Epithelial cell of proximal tubule (primary cell): Measurements from ENCODE around the gene MRPL23. TPM values are rescaled to one million over a fixed set of nuclear protein-coding genes. Genes with fewer than 3 reads are reported as not detected.

Source experiments
- DNase-seq: peaks from one replicate; pipeline ENCODE4 v3.0.0-alpha.2; 2011; ENCODE audit warnings: low read depth
- H3K4me3 ChIP-seq: 2 replicates; pipeline ENCODE4 v1.5.1; 2011; ENCODE audit warnings: low read depth, mild to moderate bottlenecking, low read length
- total RNA-seq: library from RNA; depleted of rRNA; stranded (reverse); fragments of >200 nt; gene quantifications from 2 replicates; pipeline ENCODE4 v1.2.3, GENCODE V29; 2015
- TF ChIP-seq, protein P1 (sequence below): conservative IDR thresholded peaks from 2 replicates; pipeline ENCODE4 v1.5.1; 2012; ENCODE audit warnings: low read depth, mild to moderate bottlenecking, low read length

MRPL23 gene
- total RNA-seq, 1 donor from 2014 or later: 92.1 TPM

DNA sequence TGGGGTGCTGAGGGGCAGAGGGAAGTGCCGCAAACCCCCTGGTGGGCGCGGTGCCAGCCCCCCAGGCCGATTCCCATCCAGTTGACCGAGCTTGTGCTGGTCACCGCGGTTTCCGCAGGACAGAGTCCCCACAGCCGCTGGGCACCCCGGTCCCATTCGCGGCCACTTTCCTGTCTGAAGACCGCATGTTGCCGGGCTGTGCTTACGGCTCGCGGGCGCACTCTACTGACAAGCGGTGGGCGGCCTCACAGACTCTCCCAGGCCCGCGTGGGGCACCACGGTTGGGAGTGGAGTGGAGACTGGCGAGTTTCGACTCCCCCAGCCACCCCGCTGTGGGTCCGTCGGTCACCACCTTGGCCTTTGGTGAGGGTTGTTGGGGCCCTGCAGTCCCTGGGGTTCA lies 51.2 kb downstream of the MRPL23 start:
- DNase-seq: no peak
- H3K4me3 ChIP-seq: no peak overlapping the region
- TF ChIP-seq, protein P1, sequence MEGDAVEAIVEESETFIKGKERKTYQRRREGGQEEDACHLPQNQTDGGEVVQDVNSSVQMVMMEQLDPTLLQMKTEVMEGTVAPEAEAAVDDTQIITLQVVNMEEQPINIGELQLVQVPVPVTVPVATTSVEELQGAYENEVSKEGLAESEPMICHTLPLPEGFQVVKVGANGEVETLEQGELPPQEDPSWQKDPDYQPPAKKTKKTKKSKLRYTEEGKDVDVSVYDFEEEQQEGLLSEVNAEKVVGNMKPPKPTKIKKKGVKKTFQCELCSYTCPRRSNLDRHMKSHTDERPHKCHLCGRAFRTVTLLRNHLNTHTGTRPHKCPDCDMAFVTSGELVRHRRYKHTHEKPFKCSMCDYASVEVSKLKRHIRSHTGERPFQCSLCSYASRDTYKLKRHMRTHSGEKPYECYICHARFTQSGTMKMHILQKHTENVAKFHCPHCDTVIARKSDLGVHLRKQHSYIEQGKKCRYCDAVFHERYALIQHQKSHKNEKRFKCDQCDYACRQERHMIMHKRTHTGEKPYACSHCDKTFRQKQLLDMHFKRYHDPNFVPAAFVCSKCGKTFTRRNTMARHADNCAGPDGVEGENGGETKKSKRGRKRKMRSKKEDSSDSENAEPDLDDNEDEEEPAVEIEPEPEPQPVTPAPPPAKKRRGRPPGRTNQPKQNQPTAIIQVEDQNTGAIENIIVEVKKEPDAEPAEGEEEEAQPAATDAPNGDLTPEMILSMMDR: no peak

DNA sequence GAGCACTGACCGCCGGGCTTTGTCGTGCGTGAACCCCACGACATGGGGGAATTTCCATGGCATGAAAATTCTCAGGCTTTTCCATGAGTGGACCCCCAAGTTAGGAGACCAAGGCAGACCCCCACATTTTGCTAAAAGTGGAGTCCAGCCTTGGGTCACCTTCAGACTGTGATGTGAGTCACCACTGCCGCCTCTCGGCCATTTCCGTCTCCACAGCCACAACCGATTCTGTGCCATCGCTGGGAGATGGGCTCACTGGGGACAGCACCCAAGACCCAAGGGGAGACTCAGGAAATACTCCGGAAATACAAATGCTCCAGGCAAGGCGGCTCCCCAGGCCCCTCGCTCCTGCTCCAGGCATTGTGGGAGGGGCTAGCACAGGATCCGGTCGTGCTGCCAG lies 51.7 kb downstream of the MRPL23 start:
- TF ChIP-seq, protein P1: no peak
- no peak overlapping the region for H3K4me3 ChIP-seq
- no peak for DNase-seq

DNA sequence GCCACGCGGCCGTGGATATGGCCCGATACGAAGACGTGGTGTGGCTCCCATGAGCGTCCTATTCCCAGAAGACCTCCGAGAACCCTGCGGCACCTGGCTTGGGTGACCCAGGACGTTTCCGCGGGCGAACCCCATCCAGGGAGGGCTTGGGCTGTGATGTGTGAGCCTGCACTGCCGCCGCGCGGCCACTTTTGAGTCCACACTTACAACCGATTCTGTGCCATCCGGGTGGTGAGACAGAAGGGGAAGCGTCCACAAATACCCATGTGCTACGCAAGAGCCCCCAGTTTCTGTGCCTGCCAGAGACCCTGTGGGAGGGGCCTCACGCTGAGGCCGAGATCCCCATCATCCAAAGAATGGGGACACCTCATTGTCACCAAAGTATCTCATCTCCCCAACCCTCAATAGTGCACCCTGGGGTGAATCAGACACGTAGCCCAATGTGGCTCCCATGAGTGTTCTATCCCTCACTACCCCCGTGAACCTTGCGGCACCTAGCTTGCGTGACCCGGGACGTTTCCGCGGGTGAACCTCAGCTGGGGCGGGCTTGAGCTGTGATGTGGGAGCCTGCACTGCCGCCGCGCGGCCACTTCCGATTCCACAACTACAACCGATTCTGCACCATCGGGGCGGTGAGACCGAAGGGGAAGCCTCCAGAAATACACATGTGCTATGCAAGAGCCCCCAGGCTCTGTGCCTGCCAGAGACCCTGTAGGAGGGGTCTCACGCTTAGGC lies 55.1 kb downstream of the MRPL23 start:
- no peak for DNase-seq
- H3K4me3 ChIP-seq: no peak overlapping the region
- TF ChIP-seq, protein P1: no peak

DNA sequence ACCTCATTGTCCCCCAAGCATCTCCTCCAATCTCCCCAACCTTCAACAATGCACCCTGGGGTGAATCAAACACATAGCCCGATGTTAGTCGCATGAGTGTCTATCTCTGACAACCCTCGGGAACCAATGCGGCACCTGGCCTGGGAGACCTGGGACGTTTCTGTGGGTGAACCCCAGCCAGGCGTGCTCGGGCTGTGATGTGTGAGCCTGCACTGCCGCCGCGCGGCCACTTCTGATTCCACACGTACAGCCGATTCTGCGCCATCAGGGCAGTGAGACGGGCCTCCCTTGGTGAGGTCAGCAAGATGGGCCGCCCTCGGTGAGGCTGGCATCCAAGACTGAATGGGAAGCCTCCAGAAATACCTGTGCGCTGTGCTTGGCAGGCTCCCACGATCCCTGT lies 55.7 kb downstream of the MRPL23 start:
- TF ChIP-seq, protein P1: no peak
- no peak for DNase-seq
- H3K4me3 ChIP-seq: no peak overlapping the region

DNA sequence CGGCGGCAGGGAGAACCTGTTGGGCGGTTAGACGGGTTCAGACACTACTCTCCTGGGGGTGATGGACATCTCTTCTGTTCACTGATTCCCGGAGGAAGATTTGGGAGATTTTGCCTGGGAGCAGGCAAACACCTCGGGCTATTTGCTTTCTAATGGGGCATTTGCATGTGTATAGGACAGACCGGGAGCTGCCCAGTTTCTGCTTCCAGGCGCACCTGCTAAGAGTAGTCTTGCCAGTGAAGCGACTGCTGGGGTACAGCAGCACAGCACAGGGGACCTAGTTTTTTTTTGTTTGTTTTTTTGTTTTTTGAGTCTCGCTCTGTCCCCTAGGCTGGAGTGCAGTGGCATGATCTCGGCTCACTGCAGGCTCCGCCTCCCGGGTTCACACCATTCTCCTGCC lies 57.3 kb downstream of the MRPL23 start:
- no peak for DNase-seq
- TF ChIP-seq, protein P1: no peak
- H3K4me3 ChIP-seq: no peak overlapping the region

Other genes starting within 250 kb of the MRPL23 start
- not detected in 2 replicates for gene IFITM10, start 196.7 kb upstream of the MRPL23 start, total RNA-seq
- gene CTSD, start 183.4 kb upstream of the MRPL23 start, total RNA-seq: 192 and 211 TPM in 2 replicates
- 0.81 TPM in 1 of 2 replicates, not detected in the other for gene SYT8, start 112.3 kb upstream of the MRPL23 start, total RNA-seq
- gene TNNI2, start 108.4 kb upstream of the MRPL23 start, total RNA-seq: not detected in 2 replicates
- 0.58 TPM in 1 of 2 replicates, not detected in the other for gene LSP1, start 94.2 kb upstream of the MRPL23 start, total RNA-seq
- not detected in 2 replicates for gene PRR33, start 55.4 kb upstream of the MRPL23 start, total RNA-seq
- gene TNNT3, start 27.6 kb upstream of the MRPL23 start, total RNA-seq: not detected in 2 replicates
- gene H19, start 50.5 kb downstream of the MRPL23 start, total RNA-seq: 0.36 and 11.8 TPM in 2 replicates
- gene IGF2, start 192.1 kb downstream of the MRPL23 start, total RNA-seq: 6.9 and 11.7 TPM in 2 replicates
- not detected in 2 replicates for gene INS, start 213.9 kb downstream of the MRPL23 start, total RNA-seq
- gene TH, start 224.5 kb downstream of the MRPL23 start, total RNA-seq: 0.22 and 0.23 TPM in 2 replicates